HG02610 (cell line): Measurements from ENCODE around the gene PPP1R3C.

Source experiments
- ATAC-seq: cut with Tn5 transposase; IDR thresholded peaks from one replicate; pipeline ENCODE4 v1.9.1; 2021; ENCODE audit warnings: mild to moderate bottlenecking, moderate library complexity; ENCODE audit not compliant: unreplicated experiment

The PPP1R3C gene

DNA sequence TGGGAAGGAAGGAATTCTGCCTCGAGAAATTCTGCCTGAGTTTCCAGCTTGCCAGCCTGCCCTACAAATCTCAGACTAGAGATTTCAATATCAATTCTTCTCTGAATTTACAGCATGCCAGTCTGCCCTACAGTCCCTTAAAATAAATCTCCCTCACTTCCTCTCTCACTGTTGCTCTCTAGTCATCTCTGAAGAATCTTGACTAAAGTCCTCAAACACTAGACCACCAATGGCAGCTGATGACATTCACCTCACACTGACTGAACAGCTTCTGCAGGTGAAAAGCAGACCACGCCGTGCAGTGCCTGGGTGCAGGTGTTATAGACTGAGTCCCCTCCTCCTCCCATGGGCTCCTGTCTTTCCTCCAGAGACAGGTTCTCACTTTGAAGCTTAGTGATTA lies 30.4 kb downstream of the PPP1R3C start:
- ATAC-seq, result no peak

GRCh38 chr10:91601212-91601611 lies 31.7 kb downstream of the PPP1R3C start:
- no peak for ATAC-seq

DNA sequence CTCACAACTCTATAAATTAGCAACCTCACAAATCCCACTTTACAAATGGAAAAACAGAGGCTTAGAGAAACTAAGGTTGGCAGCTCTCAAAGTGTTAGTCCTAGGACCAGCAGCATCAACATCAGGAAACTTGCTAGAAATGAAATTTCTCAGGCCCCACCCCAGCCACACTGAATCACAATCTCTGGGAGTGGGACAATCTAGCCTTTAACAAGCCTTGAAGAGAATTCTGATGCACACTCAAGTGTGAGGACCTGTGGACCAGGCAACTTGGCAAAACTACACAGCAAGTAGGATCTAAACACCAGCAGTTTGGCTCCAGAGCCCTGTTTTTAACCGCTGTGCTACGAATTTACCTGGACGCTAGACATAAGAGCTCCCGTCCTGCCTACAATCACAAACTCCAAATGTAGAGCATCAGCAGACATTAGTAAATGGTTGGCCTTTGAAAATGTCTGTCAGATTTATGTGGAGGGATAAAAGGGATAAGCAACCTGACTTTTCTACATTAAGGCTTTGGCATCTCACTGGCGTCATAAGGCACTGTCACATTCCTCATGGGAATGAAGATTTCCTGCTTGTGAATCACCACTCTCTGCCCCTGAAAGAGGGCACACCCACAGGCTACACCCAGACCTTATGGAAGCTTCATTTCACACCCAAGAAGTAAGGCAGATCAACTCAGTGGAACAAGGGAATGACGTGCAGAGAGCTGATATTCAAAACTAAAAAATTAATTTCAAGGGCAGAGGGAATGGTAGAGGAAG lies 34.5 kb downstream of the PPP1R3C start:
- ATAC-seq, result no peak

- no peak for ATAC-seq
Observed at GRCh38 chr10:91597197-91597881, 35.5 kb downstream of the PPP1R3C start.

GRCh38 chr10:91596825-91597196 lies 36.1 kb downstream of the PPP1R3C start:
- ATAC-seq, result no peak

DNA sequence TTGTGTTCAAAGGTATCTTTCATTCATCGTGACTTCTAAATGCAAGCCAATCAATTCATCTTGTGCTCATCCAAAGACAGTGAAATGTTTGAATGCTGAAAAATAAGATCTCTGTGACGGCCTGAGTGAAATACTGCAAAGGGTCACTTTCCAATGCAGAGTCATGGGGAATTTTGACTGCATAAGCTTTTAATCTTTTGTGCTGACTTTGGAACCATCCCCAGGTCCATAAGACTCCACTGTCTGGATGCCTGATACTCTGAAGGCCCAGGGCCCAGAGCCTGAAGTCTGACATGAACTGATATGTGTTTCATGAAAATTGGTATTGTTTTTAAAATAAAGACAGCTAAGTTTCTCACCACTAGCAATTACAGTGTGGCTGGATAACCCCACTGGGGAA lies 39.0 kb downstream of the PPP1R3C start:
- ATAC-seq, result no peak

DNA sequence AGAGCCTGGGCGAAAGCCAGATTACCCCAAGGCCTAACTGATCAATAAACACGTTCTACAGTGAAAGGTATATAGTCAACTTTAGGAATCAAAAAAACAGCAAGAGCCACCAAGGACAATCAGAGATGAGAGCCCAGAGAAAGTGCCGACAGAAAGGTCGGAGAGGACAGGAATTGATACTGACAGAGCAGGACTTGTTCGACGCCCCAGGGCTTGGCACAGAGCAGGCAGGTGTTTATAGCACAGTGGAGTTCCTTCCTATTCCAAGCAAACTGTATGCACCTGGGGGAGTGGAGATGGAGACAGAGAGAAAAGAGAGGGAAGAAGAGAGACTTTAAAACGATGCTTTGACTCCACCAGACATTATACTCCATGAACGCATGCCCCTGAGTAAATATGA lies 39.5 kb downstream of the PPP1R3C start:
- no peak for ATAC-seq

GRCh38 chr10:91592266-91592975 lies 40.5 kb downstream of the PPP1R3C start:
- ATAC-seq, result no peak

GRCh38 chr10:91591797-91592174 lies 41.1 kb downstream of the PPP1R3C start:
- no peak for ATAC-seq

DNA sequence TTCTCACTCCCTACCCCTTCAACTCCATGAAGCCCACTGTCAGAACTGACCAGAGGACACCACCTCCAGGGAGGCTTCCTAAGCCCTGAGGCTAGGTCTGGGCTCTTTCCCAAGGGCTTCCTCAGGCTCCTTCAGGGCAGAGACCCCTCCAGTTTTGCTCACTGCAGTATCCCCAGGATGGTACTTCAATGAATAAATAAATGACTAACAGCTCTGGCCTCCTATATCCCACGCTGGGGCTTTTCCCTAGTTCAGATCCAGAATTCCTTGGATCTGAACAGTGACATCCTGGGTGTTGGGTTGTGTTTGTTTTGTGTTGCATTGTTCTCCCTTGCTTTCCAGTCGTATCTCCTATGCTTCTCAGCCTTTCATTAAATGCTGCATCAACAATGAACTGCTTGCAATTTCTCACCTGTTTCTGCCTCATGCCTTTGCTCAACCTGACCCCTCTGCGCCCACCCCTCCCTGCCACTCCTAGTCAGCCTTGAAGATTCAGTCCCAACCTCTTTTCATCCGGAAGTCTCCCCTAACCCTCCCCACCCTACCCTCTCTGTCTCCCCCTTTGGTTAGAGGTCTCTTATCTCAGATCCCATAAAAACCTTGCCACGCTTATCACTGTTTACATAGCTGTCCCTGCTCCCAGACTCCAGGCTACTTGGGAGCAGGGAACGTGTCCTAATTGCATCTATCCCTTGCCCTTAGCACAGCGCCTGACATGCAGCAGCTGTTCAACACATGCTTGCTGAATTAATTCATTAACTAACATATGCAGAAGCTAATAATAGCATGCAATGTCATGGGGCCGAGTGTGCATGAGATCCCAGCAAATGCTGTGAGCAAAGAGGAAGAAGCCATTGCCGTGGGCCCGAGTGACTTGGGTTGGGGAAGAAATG lies 41.7 kb downstream of the PPP1R3C start:
- no peak for ATAC-seq

- ATAC-seq, result no peak
Observed at GRCh38 chr10:91590142-91590903, 42.5 kb downstream of the PPP1R3C start.

- no peak for ATAC-seq
Observed at GRCh38 chr10:91589658-91590035, 43.2 kb downstream of the PPP1R3C start.

- no peak for ATAC-seq
Observed at GRCh38 chr10:91589015-91589657, 43.7 kb downstream of the PPP1R3C start.

DNA sequence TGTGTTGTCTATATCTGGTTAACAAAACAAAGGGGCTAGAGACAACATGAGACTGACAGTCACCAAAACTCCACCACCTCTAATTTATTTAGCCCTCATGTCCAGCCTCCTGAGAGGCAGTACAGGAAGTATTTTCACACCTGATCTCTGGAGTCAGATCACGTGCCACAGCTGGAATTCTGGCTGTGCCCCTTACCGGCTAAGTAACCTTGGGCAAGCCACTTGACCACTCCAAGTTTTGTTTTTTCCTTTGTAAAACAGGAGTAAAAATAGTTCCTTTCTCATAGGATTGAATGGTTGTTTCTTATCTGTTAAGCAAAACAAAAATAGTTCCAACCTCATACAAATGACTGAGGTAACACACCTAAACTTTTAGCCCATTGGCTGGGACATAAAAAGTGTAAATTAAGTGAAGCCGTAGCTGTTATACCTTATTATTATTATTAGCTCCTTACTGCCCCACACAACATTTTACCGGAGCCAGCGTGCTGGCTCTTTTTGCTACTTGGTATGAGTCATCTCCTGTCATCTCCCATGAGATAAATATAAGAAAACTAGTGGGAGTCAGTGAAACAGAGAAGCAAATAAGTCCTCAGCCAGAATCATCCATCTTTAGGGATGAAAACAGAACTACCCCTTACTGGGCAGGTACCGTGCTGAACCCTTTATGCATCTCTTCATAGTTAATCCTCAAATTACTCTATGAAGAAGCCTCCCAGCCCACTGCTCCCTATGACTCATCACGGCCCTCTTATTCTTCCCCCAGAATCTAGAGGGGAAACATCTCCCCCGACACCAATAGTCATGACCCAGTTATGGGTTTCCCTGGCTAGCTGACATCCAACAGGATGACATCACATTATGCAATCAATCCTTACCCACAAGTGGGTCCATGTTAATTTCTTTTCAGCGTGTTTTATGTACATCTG lies 44.9 kb downstream of the PPP1R3C start:
- no peak for ATAC-seq

- no peak for ATAC-seq
Observed at GRCh38 chr10:91582153-91582554, 50.7 kb downstream of the PPP1R3C start.

DNA sequence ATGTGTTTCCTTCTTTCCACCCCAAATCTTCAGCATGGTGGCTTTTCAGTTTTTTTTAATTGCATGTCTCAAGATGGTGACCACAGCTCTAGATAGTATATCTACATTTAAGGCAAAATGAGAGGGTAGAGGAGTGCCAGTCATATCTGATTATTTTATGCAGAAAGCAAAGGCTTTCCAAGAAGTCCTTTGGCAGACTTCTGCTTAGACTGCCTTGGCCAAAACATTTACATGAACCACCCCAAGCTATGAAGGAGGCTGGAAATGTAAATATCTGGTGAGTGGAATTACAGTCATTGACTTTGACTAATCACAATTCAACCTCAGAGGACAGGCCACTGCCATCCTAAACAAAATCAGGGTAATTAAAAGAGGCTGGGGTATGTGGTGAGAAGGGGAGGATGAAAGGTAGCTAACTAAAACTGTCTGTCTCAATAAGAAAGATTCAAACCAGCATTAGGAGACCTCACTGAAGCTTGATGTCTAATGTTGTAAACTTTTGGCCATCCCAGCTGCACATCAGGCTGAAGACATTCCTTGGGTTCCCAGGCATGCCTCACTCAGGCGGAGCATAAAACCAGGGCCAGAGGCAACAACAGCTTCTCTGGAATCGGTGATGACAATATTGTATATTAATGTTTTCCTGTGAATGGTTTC lies 53.4 kb downstream of the PPP1R3C start:
- no peak for ATAC-seq
